OCI-LY1 (cell line): ENCODE measurements around the gene SIM2.

Experiments
- H2AFZ ChIP-seq: fragments of 200-600 bp; sonication (generic), shearing (Covaris generic); 2 replicates; pipeline ENCODE4 v1.6.0; 2014; ENCODE audit warnings: antibody characterized with exemption, mild to moderate bottlenecking, low read length
- H3F3A ChIP-seq: fragments of 200-600 bp; sonication (generic), shearing (Covaris generic); 2 replicates; pipeline ENCODE4 v1.6.0; 2014; ENCODE audit warnings: mild to moderate bottlenecking, antibody characterized with exemption, low read length, moderate library complexity; ENCODE audit not compliant: insufficient read depth
- H3K27ac ChIP-seq: fragments of 200-600 bp; sonication (generic); 2 replicates; pipeline ENCODE4 v1.5.1; 2014; ENCODE audit warnings: low read length, mixed run types, mild to moderate bottlenecking, low read depth; ENCODE audit not compliant: poor library complexity, severe bottlenecking
- H3K27me3 ChIP-seq: fragments of 200-600 bp; sonication (generic); 2 replicates; pipeline ENCODE4 v1.6.0; 2014; ENCODE audit warnings: antibody characterized with exemption, mild to moderate bottlenecking, low read length, moderate library complexity; ENCODE audit not compliant: insufficient read depth
- H3K36me3 ChIP-seq: fragments of 200-600 bp; sonication (generic); 2 replicates; pipeline ENCODE4 v1.6.1; 2014; ENCODE audit warnings: mild to moderate bottlenecking, antibody characterized with exemption, low read length, moderate library complexity, mixed read lengths; ENCODE audit not compliant: insufficient read depth
- H3K4me1 ChIP-seq: fragments of 200-600 bp; sonication (generic); 2 replicates; pipeline ENCODE4 v1.5.1; 2014; ENCODE audit warnings: mild to moderate bottlenecking, low read length, moderate library complexity; ENCODE audit not compliant: insufficient read depth, severe bottlenecking
- H3K4me2 ChIP-seq: fragments of 200-600 bp; sonication (generic), shearing (Covaris generic); 2 replicates; pipeline ENCODE4 v1.6.1; 2014; ENCODE audit warnings: low read length
- H3K4me3 ChIP-seq: fragments of 200-600 bp; sonication (generic); 2 replicates; pipeline ENCODE4 v1.5.1; 2014; ENCODE audit warnings: low read length, low read depth, mild to moderate bottlenecking, mixed read lengths; ENCODE audit not compliant: poor library complexity, severe bottlenecking
- H3K79me2 ChIP-seq: fragments of 200-600 bp; shearing (Covaris generic); 2 replicates; pipeline ENCODE4 v1.6.1; 2016; ENCODE audit warnings: mixed run types, low read length, mixed read lengths; ENCODE audit not compliant: insufficient read depth
- H3K9ac ChIP-seq: fragments of 200-600 bp; sonication (generic), shearing (Covaris generic); 2 replicates; pipeline ENCODE4 v1.6.1; 2014; ENCODE audit warnings: mild to moderate bottlenecking, low read length, mixed read lengths
- H3K9me2 ChIP-seq: fragments of 200-600 bp; sonication (generic), shearing (Covaris generic); 2 replicates; pipeline ENCODE4 v1.6.1; 2014; ENCODE audit warnings: low read depth, mild to moderate bottlenecking, low read length, mixed read lengths
- H3K9me3 ChIP-seq: fragments of 200-600 bp; shearing (Covaris generic); 2 replicates; pipeline ENCODE4 v1.6.1; 2014; ENCODE audit warnings: low read length, mixed read lengths
- H4K20me1 ChIP-seq: fragments of 200-600 bp; sonication (generic), shearing (Covaris generic); 2 replicates; pipeline ENCODE4 v1.6.0; 2016; ENCODE audit warnings: mild to moderate bottlenecking, low read length; ENCODE audit not compliant: insufficient read depth
- CTCF ChIP-seq: fragments of 200-600 bp; sonication (generic), shearing (Covaris generic); IDR thresholded peaks from 2 replicates; pipeline ENCODE4 v1.5.1; 2017; ENCODE audit warnings: mild to moderate bottlenecking, antibody characterized with exemption, low read length, moderate library complexity, mixed read lengths
- EZH2 ChIP-seq: fragments of 200-600 bp; sonication (generic), shearing (Covaris generic); IDR thresholded peaks from 2 replicates; pipeline ENCODE4 v1.8.0; 2017; ENCODE audit warnings: borderline replicate concordance, mixed run types, mild to moderate bottlenecking, antibody characterized with exemption, low read length, moderate library complexity, mixed read lengths

The SIM2 gene

GRCh38 chr21:36735201-36735515 is 36.2 kb downstream of the SIM2 start:
- Histone ChIP-seq H3K4me3 (no peak overlapping the region), H3K36me3 (no peaks in the 10 kb centered on the region), H3K27me3 (peaks cover 21% of the 10 kb centered on the region; the same call in 1 of the 2 replicates), H4K20me1 (no peaks in the 10 kb centered on the region), H3K27ac (no peak overlapping the region), H3K4me1 (no peaks in the 10 kb centered on the region), H2AFZ (no peak overlapping the region), H3K9me3 (no peaks in the 10 kb centered on the region), H3K9ac (no peak overlapping the region), H3K9me2 (no peaks in the 10 kb centered on the region), H3F3A (no peaks in the 10 kb centered on the region), H3K79me2 (no peaks in the 10 kb centered on the region), H3K4me2 (no peak overlapping the region)
- TF ChIP-seq EZH2 (no peak), CTCF (no peak)

- peaks cover 16% of the 10 kb centered on the region; the same call in 1 of the 2 replicates for H3K27me3 ChIP-seq
- no peaks in the 10 kb centered on the region for H3K9me3 ChIP-seq
- no peaks in the 10 kb centered on the region for H3F3A ChIP-seq
- H3K4me1 ChIP-seq = no peaks in the 10 kb centered on the region
- no peaks in the 10 kb centered on the region for H3K79me2 ChIP-seq
- no peaks in the 10 kb centered on the region for H4K20me1 ChIP-seq
- H3K36me3 ChIP-seq = no peaks in the 10 kb centered on the region
- no peak overlapping the region for H3K4me3 ChIP-seq
- H2AFZ ChIP-seq = no peak overlapping the region
- no peak for TF ChIP-seq EZH2
- no peak for TF ChIP-seq CTCF
- no peak overlapping the region for H3K4me2 ChIP-seq
- H3K9ac ChIP-seq = no peak overlapping the region
- no peaks in the 10 kb centered on the region for H3K9me2 ChIP-seq
- H3K27ac ChIP-seq = no peak overlapping the region
These were observed 36.9 kb downstream of the SIM2 start for GRCh38 chr21:36735724-36736320.

- H3K27ac ChIP-seq = no peak overlapping the region
- no peak overlapping the region for H3K4me2 ChIP-seq
- H3K27me3 ChIP-seq = peaks cover 16% of the 10 kb centered on the region; the same call in 1 of the 2 replicates
- no peaks in the 10 kb centered on the region for H3F3A ChIP-seq
- H2AFZ ChIP-seq = no peak overlapping the region
- no peak for TF ChIP-seq CTCF
- no peak for TF ChIP-seq EZH2
- no peaks in the 10 kb centered on the region for H3K4me1 ChIP-seq
- H3K79me2 ChIP-seq = no peaks in the 10 kb centered on the region
- H3K36me3 ChIP-seq = no peaks in the 10 kb centered on the region
- H3K9ac ChIP-seq = no peak overlapping the region
- H4K20me1 ChIP-seq = no peaks in the 10 kb centered on the region
- H3K9me2 ChIP-seq = no peaks in the 10 kb centered on the region
- H3K4me3 ChIP-seq = no peak overlapping the region
- H3K9me3 ChIP-seq = no peaks in the 10 kb centered on the region
These were observed 39.7 kb downstream of the SIM2 start for GRCh38 chr21:36738489-36739126.
